Hepatocyte (in vitro differentiated cells): Measurements from ENCODE around the gene SELENOT.
"Not testable (repeated sequence)": the region's sequence is repeated elsewhere in the genome, so short reads cannot be mapped to it uniquely, and the experiment has no call there.

Experiments used
- CTCF ChIP-seq: fragments of 200-600 bp; sonication (generic); IDR thresholded peaks from 2 replicates; pipeline ENCODE4 v1.5.1; 2016; ENCODE audit warnings: antibody characterized with exemption, mild to moderate bottlenecking; ENCODE audit not compliant: poor library complexity
- EZH2 ChIP-seq: fragments of 200-600 bp; sonication (generic); IDR thresholded peaks from 2 replicates; pipeline ENCODE4 v1.6.1; 2016; ENCODE audit warnings: antibody characterized with exemption, mild to moderate bottlenecking, borderline replicate concordance
- EZH2phosphoT487 ChIP-seq: fragments of 200-600 bp; sonication (generic); IDR thresholded peaks from one replicate; pipeline ENCODE4 v1.6.1; 2018; ENCODE audit warnings: antibody characterized with exemption, mild to moderate bottlenecking, low read depth, moderate library complexity; ENCODE audit not compliant: unreplicated experiment, severe bottlenecking

GRCh38 chr3:150600647-150601530 lies 2.2 kb upstream of the SELENOT start:
- TF ChIP-seq CTCF, EZH2phosphoT487, EZH2: not testable (repeated sequence)
